ENCODE data around the gene PCDHGB4.

PCDHGB4 gene

GRCh38 chr5:141354900-141355469, 32.5 kb upstream of the PCDHGB4 start, which contains the start of gene PCDHGA4:
PCDHGA4 (plus strand) TSS chr5:141355021; CDS start chr5:141355108, 87 bp downstream.
- peaks cover 10% of the 10 kb centered on the region; the same call in 1 of the 2 replicates for H3K9me3 ChIP-seq (ENCODE audit: control insufficient read depth, insufficient read depth, low read length)
- H3K79me2 ChIP-seq (ENCODE audit: control insufficient read depth, low read length) = no peaks in the 10 kb centered on the region
- peaks cover 15% of the 10 kb centered on the region for H3K4me1 ChIP-seq (ENCODE audit: control insufficient read depth, low read length)
- no peaks in the 10 kb centered on the region for H3K27me3 ChIP-seq (ENCODE audit: control insufficient read depth, low read length)
- peak within 1 kb of the TSS; percentile 48 for H3K4me2 ChIP-seq (ENCODE audit: low read length)
- 0 out of 2 replicates have a peak, but pooled peaks cover 3% of the 10 kb centered on the region for H3F3A ChIP-seq (ENCODE audit: control insufficient read depth, insufficient read depth)
- H3K9me2 ChIP-seq (replicated peaks; ENCODE audit: control insufficient read depth, low read length) = no peaks in the 10 kb centered on the region
- no peak within 1 kb of the TSS for H3K27ac ChIP-seq (ENCODE audit: low read depth, low read length)
- TF ChIP-seq EZH2phosphoT487 (IDR thresholded peaks at IDR 0.05; ENCODE audit: borderline replicate concordance, low read length) (no peak), CTCF (IDR thresholded peaks at IDR 0.05; ENCODE audit: low read depth, low read length, poor library complexity, severe bottlenecking) (peak; percentile 76)
- no peak within 1 kb of the TSS; the same call in 1 of the 2 replicates for H3K4me3 ChIP-seq (ENCODE audit: low read length)
- no peaks in the 10 kb centered on the region for H3K36me3 ChIP-seq (ENCODE audit: control insufficient read depth, low read length)
- H4K20me1 ChIP-seq (ENCODE audit: control insufficient read depth, insufficient read depth, low read depth, low read length) = no peaks in the 10 kb centered on the region

GRCh38 chr5:141355641-141356040, 31.9 kb upstream of the PCDHGB4 start:
- no peaks in the 10 kb centered on the region for H3K27me3 ChIP-seq (ENCODE audit: control insufficient read depth, low read length)

GRCh38 chr5:141356133-141356532, 31.4 kb upstream of the PCDHGB4 start:
- H3F3A ChIP-seq (ENCODE audit: control insufficient read depth, insufficient read depth) = 0 out of 2 replicates have a peak, but pooled peaks cover 3% of the 10 kb centered on the region
- no peak overlapping the region for H3K4me2 ChIP-seq (ENCODE audit: low read length)
- H3K27me3 ChIP-seq (ENCODE audit: control insufficient read depth, low read length) = no peaks in the 10 kb centered on the region
- TF ChIP-seq CTCF (IDR thresholded peaks at IDR 0.05; ENCODE audit: low read depth, low read length, poor library complexity, severe bottlenecking) (no peak), EZH2phosphoT487 (IDR thresholded peaks at IDR 0.05; ENCODE audit: borderline replicate concordance, low read length) (no peak)
- no peaks in the 10 kb centered on the region for H4K20me1 ChIP-seq (ENCODE audit: control insufficient read depth, insufficient read depth, low read depth, low read length)
- no peak overlapping the region for H3K27ac ChIP-seq (ENCODE audit: low read depth, low read length)
- peaks cover 12% of the 10 kb centered on the region for H3K9me3 ChIP-seq (ENCODE audit: control insufficient read depth, insufficient read depth, low read length)
- peaks cover 11% of the 10 kb centered on the region for H3K79me2 ChIP-seq (ENCODE audit: control insufficient read depth, low read length)
- H3K36me3 ChIP-seq (ENCODE audit: control insufficient read depth, low read length) = peaks cover 7% of the 10 kb centered on the region
- no peak overlapping the region for H3K4me3 ChIP-seq (ENCODE audit: low read length)
- no peaks in the 10 kb centered on the region for H3K9me2 ChIP-seq (replicated peaks; ENCODE audit: control insufficient read depth, low read length)
- peaks cover 17% of the 10 kb centered on the region for H3K4me1 ChIP-seq (ENCODE audit: control insufficient read depth, low read length)

More at GRCh38 chr5:141355641-141356040, 31.9 kb upstream of the PCDHGB4 start:
- Histone ChIP-seq H3K27ac (ENCODE audit: low read depth, low read length) (no peak overlapping the region), H3F3A (ENCODE audit: control insufficient read depth, insufficient read depth) (0 out of 2 replicates have a peak, but pooled peaks cover 3% of the 10 kb centered on the region), H3K79me2 (ENCODE audit: control insufficient read depth, low read length) (peaks cover 6% of the 10 kb centered on the region), H3K4me2 (ENCODE audit: low read length) (no peak overlapping the region), H3K4me1 (ENCODE audit: control insufficient read depth, low read length) (peaks cover 14% of the 10 kb centered on the region), H3K36me3 (ENCODE audit: control insufficient read depth, low read length) (peaks cover 2% of the 10 kb centered on the region), H3K9me3 (ENCODE audit: control insufficient read depth, insufficient read depth, low read length) (peaks cover 12% of the 10 kb centered on the region), H3K4me3 (ENCODE audit: low read length) (no peak overlapping the region), H4K20me1 (ENCODE audit: control insufficient read depth, insufficient read depth, low read depth, low read length) (no peaks in the 10 kb centered on the region), H3K9me2 (replicated peaks; ENCODE audit: control insufficient read depth, low read length) (no peaks in the 10 kb centered on the region)
- no peak for TF ChIP-seq EZH2phosphoT487 (IDR thresholded peaks at IDR 0.05; ENCODE audit: borderline replicate concordance, low read length)
- TF ChIP-seq CTCF (IDR thresholded peaks at IDR 0.05; ENCODE audit: low read depth, low read length, poor library complexity, severe bottlenecking) = no peak

Data from DOHH2 (cell line).